Keratinocyte (primary cell): ENCODE measurements around the gene ZFR2.

Experiments used
- CTCF ChIP-seq, 3 experiments: IDR thresholded peaks in 1 of 3; conservative IDR thresholded peaks in 1 of 3; optimal IDR thresholded peaks in 1 of 3; 2 replicates in 2 of 3; 3 replicates in 1 of 3; pipeline versions ENCODE3 to v1.5.1; 2011; ENCODE audit warnings: low read length in 3 of 3, mild to moderate bottlenecking in 3 of 3, moderate library complexity in 2 of 3, control low read depth in 1 of 3, inconsistent platforms in 1 of 3; ENCODE audit not compliant: insufficient read depth in 2 of 3; ENCODE audit errors: extremely low read depth in 1 of 3
- EZH2 ChIP-seq: IDR thresholded peaks from one replicate; pipeline ENCODE4 v1.6.1; 2012; ENCODE audit warnings: inconsistent platforms, mild to moderate bottlenecking, low read length, moderate library complexity

DNA sequence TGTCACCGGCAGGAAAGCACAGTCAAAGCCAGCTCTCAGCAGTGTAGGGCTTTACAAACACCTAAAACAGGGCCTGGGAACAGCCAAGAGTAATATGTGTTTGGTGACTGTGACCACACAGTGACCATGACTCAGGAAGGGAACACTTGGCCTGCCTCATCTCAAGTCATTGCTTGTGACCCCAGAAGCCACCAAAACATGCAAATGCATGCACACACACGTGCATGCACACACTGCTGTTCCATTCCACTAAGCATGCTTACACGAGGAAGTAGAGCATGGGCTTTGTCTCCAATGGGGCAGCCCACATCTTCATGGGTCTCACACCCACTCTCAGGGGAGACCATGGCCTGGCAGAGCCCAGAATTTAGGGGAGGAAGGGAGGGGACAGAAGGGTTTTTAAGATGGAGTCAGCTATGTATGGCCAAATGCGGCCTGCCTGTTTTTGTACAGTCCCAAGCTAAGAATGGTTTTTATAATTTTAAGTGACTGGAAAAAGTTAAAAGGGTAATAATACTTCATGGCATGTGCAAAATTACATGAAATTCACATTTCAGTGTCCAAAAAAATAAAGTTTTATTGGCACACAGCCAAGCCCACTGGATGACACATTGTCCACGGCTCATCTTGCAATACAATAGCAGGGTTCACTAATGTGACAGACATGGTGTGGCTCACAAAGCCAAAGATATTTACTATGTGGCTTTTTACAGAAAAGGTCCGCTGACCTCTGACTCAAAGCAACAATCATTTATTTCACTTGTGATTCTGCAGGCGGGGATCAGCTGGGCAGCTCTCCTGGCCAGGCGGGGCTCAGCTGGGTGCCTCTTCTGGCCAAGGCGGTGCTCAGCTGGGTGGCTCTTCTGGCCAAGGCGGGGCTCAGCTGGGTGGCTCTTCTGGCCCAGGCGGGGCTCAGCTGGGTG, 17.3 kb downstream of the ZFR2 start:
- TF ChIP-seq CTCF (optimal IDR thresholded peaks at IDR 0.05 in 1 of 3, IDR thresholded peaks at IDR 0.05 in 1 of 3, conservative IDR thresholded peaks at IDR 0.05 in 1 of 3; ENCODE audit: extremely low read depth in 1 of 3, insufficient read depth in 2 of 3, low read length in 3 of 3) (no peak), EZH2 (no peak)
